ENCODE data around the gene INSYN2A. TPM values are rescaled to one million over a fixed set of nuclear protein-coding genes. Genes with fewer than 3 reads are reported as not detected.

Gene INSYN2A
- polyA plus RNA-seq, 1 donor from 2014 or later = 4.2 TPM

GRCh38 chr10:127243490-127244272, 47.3 kb upstream of the INSYN2A start:
- H2AFZ ChIP-seq (ENCODE audit: low read depth, low read length) = no peak overlapping the region
- no peaks in the 10 kb centered on the region for H3K9me3 ChIP-seq (ENCODE audit: low read length)
- no peaks in the 10 kb centered on the region for H3K27me3 ChIP-seq (ENCODE audit: insufficient read depth, low read depth, low read length)
- no peak overlapping the region for H3K27ac ChIP-seq (ENCODE audit: low read length)
- H3K9ac ChIP-seq (ENCODE audit: low read length) = no peak overlapping the region
- H3F3A ChIP-seq (ENCODE audit: insufficient read depth, low read length, poor library complexity, severe bottlenecking) = no peaks in the 10 kb centered on the region
- H3K4me3 ChIP-seq (ENCODE audit: low read length) = no peak overlapping the region
- TF ChIP-seq TAF1 (IDR thresholded peaks at IDR 0.05; ENCODE audit: low read depth) (no peak), RAD21 (conservative IDR thresholded peaks at IDR 0.05) (no peak), EZH2 (IDR thresholded peaks at IDR 0.05; ENCODE audit: borderline replicate concordance, insufficient read depth, low read length, poor library complexity, severe bottlenecking) (no peak), CTCF (IDR thresholded peaks at IDR 0.05; ENCODE audit: poor library complexity, severe bottlenecking) (no peak), POLR2AphosphoS5 (IDR thresholded peaks at IDR 0.05) (no peak), SMC3 (conservative IDR thresholded peaks at IDR 0.05; ENCODE audit: poor library complexity) (no peak), EP300 (conservative IDR thresholded peaks at IDR 0.05; ENCODE audit: poor library complexity, severe bottlenecking) (no peak), MXI1 (conservative IDR thresholded peaks at IDR 0.05; ENCODE audit: poor library complexity, severe bottlenecking) (no peak), REST (IDR thresholded peaks at IDR 0.05; ENCODE audit: borderline replicate concordance) (no peak)
- H3K79me2 ChIP-seq (replicated peaks; ENCODE audit: insufficient read depth, low read length) = no peaks in the 10 kb centered on the region
- no peaks in the 10 kb centered on the region for H3K36me3 ChIP-seq (ENCODE audit: insufficient read depth, low read length)
- no peaks in the 10 kb centered on the region for H4K20me1 ChIP-seq (ENCODE audit: insufficient read depth)
- H3K9me2 ChIP-seq (ENCODE audit: insufficient read depth, low read length) = no peaks in the 10 kb centered on the region
- no peak overlapping the region for H3K4me2 ChIP-seq (ENCODE audit: low read length)

- Histone ChIP-seq H3K9me3 (ENCODE audit: low read length) (no peaks in the 10 kb centered on the region), H2AFZ (ENCODE audit: low read depth, low read length) (no peak overlapping the region), H3K36me3 (ENCODE audit: insufficient read depth, low read length) (no peaks in the 10 kb centered on the region), H3K4me3 (ENCODE audit: low read length) (no peak overlapping the region), H3K27me3 (ENCODE audit: insufficient read depth, low read depth, low read length) (no peaks in the 10 kb centered on the region), H3F3A (ENCODE audit: insufficient read depth, low read length, poor library complexity, severe bottlenecking) (no peaks in the 10 kb centered on the region), H3K79me2 (replicated peaks; ENCODE audit: insufficient read depth, low read length) (no peaks in the 10 kb centered on the region), H3K9ac (ENCODE audit: low read length) (no peak overlapping the region), H3K27ac (ENCODE audit: low read length) (no peak overlapping the region), H3K4me2 (ENCODE audit: low read length) (no peak overlapping the region), H3K9me2 (ENCODE audit: insufficient read depth, low read length) (no peaks in the 10 kb centered on the region), H4K20me1 (ENCODE audit: insufficient read depth) (no peaks in the 10 kb centered on the region)
- TF ChIP-seq REST (IDR thresholded peaks at IDR 0.05; ENCODE audit: borderline replicate concordance) = no peak
- no peak for TF ChIP-seq MXI1 (conservative IDR thresholded peaks at IDR 0.05; ENCODE audit: poor library complexity, severe bottlenecking)
- TF ChIP-seq EP300 (conservative IDR thresholded peaks at IDR 0.05; ENCODE audit: poor library complexity, severe bottlenecking) = no peak
These were observed 46.5 kb upstream of the INSYN2A start for GRCh38 chr10:127242914-127243313.

Data from neural cell (in vitro differentiated cells).